GM06990 (cell line): ENCODE measurements around the gene KRT222.

Experiments used
- DNase-seq: peaks from one replicate; pipeline ENCODE4 v3.0.0-alpha.2; 2011; ENCODE audit not compliant: insufficient read length; ENCODE audit errors: extremely low read depth
- H3K27me3 ChIP-seq: replicated peaks from 2 replicates; pipeline ENCODE4 v1.6.0; 2011; ENCODE audit warnings: low read length; ENCODE audit not compliant: control insufficient read depth, insufficient read depth
- H3K36me3 ChIP-seq: 2 replicates; pipeline ENCODE4 v1.5.1; 2011; ENCODE audit warnings: low read length; ENCODE audit not compliant: control insufficient read depth, insufficient read depth
- H3K4me3 ChIP-seq: replicated peaks from 2 replicates; pipeline ENCODE4 v1.5.1; 2011; ENCODE audit warnings: low read depth, mild to moderate bottlenecking, control low read depth, low read length
- CTCF ChIP-seq: IDR thresholded peaks from 2 replicates; pipeline ENCODE4 v1.5.1; 2011; ENCODE audit warnings: low read length, control low read depth, mild to moderate bottlenecking, inconsistent platforms; ENCODE audit not compliant: insufficient read depth, poor library complexity, severe bottlenecking

The KRT222 gene

GRCh38 chr17:40672654-40673053 lies 7.7 kb upstream of the KRT222 start:
- no peak for DNase-seq
- TF ChIP-seq CTCF, result no peak
- Histone ChIP-seq H3K36me3 (no peaks in the 10 kb centered on the region), H3K4me3 (no peak overlapping the region), H3K27me3 (no peaks in the 10 kb centered on the region)

- H3K4me3 ChIP-seq, result no peak overlapping the region
- H3K27me3 ChIP-seq, result no peaks in the 10 kb centered on the region
- TF ChIP-seq CTCF, result no peak
- no peak for DNase-seq
- no peaks in the 10 kb centered on the region for H3K36me3 ChIP-seq
Observed at GRCh38 chr17:40671282-40671681, 6.3 kb upstream of the KRT222 start.

- H3K4me3 ChIP-seq, result no peak overlapping the region
- H3K27me3 ChIP-seq, result no peaks in the 10 kb centered on the region
- H3K36me3 ChIP-seq, result no peaks in the 10 kb centered on the region
- no peak for TF ChIP-seq CTCF
- no peak for DNase-seq
Observed at GRCh38 chr17:40666331-40666730, 1.4 kb upstream of the KRT222 start.

- no peak for TF ChIP-seq CTCF
- Histone ChIP-seq H3K36me3 (no peaks in the 10 kb centered on the region), H3K4me3 (no peak overlapping the region), H3K27me3 (no peaks in the 10 kb centered on the region; the same call in 1 of the 2 replicates)
- no peak for DNase-seq
Observed at GRCh38 chr17:40663252-40663651, 1.7 kb downstream of the KRT222 start.

GRCh38 chr17:40659911-40660310 lies 5.1 kb downstream of the KRT222 start:
- no peak for TF ChIP-seq CTCF
- Histone ChIP-seq H3K27me3 (no peaks in the 10 kb centered on the region; the same call in 1 of the 2 replicates), H3K4me3 (no peak overlapping the region), H3K36me3 (no peaks in the 10 kb centered on the region)
- no peak for DNase-seq

- no peak for DNase-seq
- H3K4me3 ChIP-seq, result no peak overlapping the region
- no peaks in the 10 kb centered on the region for H3K36me3 ChIP-seq
- TF ChIP-seq CTCF, result no peak
- H3K27me3 ChIP-seq, result no peaks in the 10 kb centered on the region; the same call in 1 of the 2 replicates
Observed at GRCh38 chr17:40658396-40658795, 6.6 kb downstream of the KRT222 start.
